Activated CD8-positive, alpha-beta T cell treated with anti-CD3 and anti-CD28 coated beads for 36 hours (primary cell): ENCODE results near the gene CCDC124. TPM values are rescaled to one million over a fixed set of nuclear protein-coding genes. Genes with fewer than 3 reads are reported as not detected.

Experiments used
- ATAC-seq: fragments of 200-7000 bp; cut with Tn5 transposase; one replicate; pipeline ENCODE4 v1.10.0; 2021; ENCODE audit warnings: mild to moderate bottlenecking, moderate library complexity
- CTCF ChIA-PET: fragments of 350-600 bp; sonication (Branson Sonifier 250); formaldehyde crosslinking; loops from one replicate; lab custom pipeline; 2021; ENCODE audit warnings: antibody characterized with exemption; lab: Charles Lee
- POLR2A ChIA-PET: fragments of 350-600 bp; sonication (Branson Sonifier 250); formaldehyde crosslinking; loops from one replicate; lab custom pipeline; 2021; ENCODE audit warnings: antibody characterized with exemption; lab: Charles Lee
- DNase-seq: peaks from one replicate; pipeline ENCODE4 v3.0.0-alpha.2; 2020
- H3K27ac Mint-ChIP-seq: one replicate; pipeline ENCODE4 v1.8.0; 2021; ENCODE audit warnings: mild to moderate bottlenecking, mixed read lengths
- H3K27me3 Mint-ChIP-seq: one replicate; pipeline ENCODE4 v1.8.0; 2021; ENCODE audit warnings: mixed read lengths
- H3K36me3 Mint-ChIP-seq: one replicate; pipeline ENCODE4 v1.8.0; 2021; ENCODE audit warnings: low read depth, mixed read lengths
- H3K4me1 Mint-ChIP-seq: one replicate; pipeline ENCODE4 v1.8.0; 2021; ENCODE audit warnings: low read depth, mixed read lengths
- H3K4me3 Mint-ChIP-seq: one replicate; pipeline ENCODE4 v1.8.0; 2021; ENCODE audit warnings: mild to moderate bottlenecking, moderate library complexity, mixed read lengths
- H3K9me3 Mint-ChIP-seq: one replicate; pipeline ENCODE4 v1.8.0; 2021; ENCODE audit warnings: mixed read lengths
- CTCF ChIP-seq: fragments of 200-600 bp; IDR thresholded peaks from one replicate; pipeline ENCODE4 v1.8.0; 2022; ENCODE audit warnings: antibody characterized with exemption, mild to moderate bottlenecking
- intact Hi-C: fragments of 100-400 bp; cut with micrococcal nuclease; formaldehyde crosslinking; loops from one replicate; pipeline ENCODE4 v1.10.0; 2022
- total RNA-seq, 2 experiments: library from RNA; stranded (reverse); gene quantifications; one replicate each; pipeline ENCODE4 v1.2.3, GENCODE V29; 2021

CCDC124 gene
- total RNA-seq, 2 experiments from 2014 or later, result 120 to 129 TPM

DNA sequence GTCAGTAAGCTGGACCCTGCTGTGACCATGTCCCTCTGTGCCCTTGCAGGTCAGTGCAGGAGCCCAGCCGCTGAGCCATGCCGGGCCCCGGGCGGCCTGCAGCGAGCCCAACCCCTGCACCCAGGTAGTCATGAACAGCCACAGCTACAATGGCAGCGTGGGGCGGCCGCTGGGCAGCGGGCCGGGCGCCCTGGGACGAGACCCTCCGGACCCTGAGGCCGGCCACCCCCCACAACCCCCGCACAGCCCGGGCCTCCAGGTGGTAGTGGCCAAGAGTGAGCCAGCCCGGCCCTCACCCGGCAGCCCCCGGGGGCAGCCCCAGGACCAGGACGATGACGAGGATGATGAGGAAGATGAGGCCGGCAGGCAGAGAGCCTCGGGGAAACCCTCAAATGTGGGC lies 40.9 kb downstream of the CCDC124 start:
- no peak for TF ChIP-seq CTCF
- Mint-ChIP-seq H3K27me3 (peaks cover 2% of the 10 kb centered on the region), H3K27ac (no peak overlapping the region), H3K4me3 (no peak overlapping the region), H3K9me3 (no peaks in the 10 kb centered on the region), H3K4me1 (no peaks in the 10 kb centered on the region), H3K36me3 (no peaks in the 10 kb centered on the region)
- ChIA-PET CTCF (no interaction called here), POLR2A (no interaction called here)
- DNase-seq, result no peak
- intact Hi-C loops, result no loop called here
- ATAC-seq, result no peak

GRCh38 chr19:17974551-17974950 lies 41.7 kb downstream of the CCDC124 start:
- no peak for ATAC-seq
- H3K36me3 Mint-ChIP-seq, result no peaks in the 10 kb centered on the region
- H3K4me3 Mint-ChIP-seq, result no peak overlapping the region
- no peak overlapping the region for H3K27ac Mint-ChIP-seq
- TF ChIP-seq CTCF, result no peak
- DNase-seq, result no peak
- H3K4me1 Mint-ChIP-seq, result no peaks in the 10 kb centered on the region
- H3K27me3 Mint-ChIP-seq, result peaks cover 2% of the 10 kb centered on the region
- CTCF ChIA-PET, result interaction anchor here (1.8 kb wide), 1 partner anchor 29 kb away, joined by 3 read pairs; no protein-coding TSS in a partner anchor
- POLR2A ChIA-PET, result no interaction called here
- H3K9me3 Mint-ChIP-seq, result no peaks in the 10 kb centered on the region
- intact Hi-C loops, result no loop called here

GRCh38 chr19:17975032-17975431 lies 42.2 kb downstream of the CCDC124 start:
- POLR2A ChIA-PET, result no interaction called here
- Mint-ChIP-seq H3K9me3 (no peaks in the 10 kb centered on the region), H3K4me3 (no peak overlapping the region), H3K27ac (no peak overlapping the region), H3K27me3 (peaks cover 2% of the 10 kb centered on the region), H3K4me1 (no peaks in the 10 kb centered on the region), H3K36me3 (no peaks in the 10 kb centered on the region)
- CTCF ChIA-PET, result interaction anchor here (1.8 kb wide), 1 partner anchor 29 kb away, joined by 3 read pairs; no protein-coding TSS in a partner anchor
- intact Hi-C loops, result no loop called here
- DNase-seq, result no peak
- ATAC-seq, result no peak
- TF ChIP-seq CTCF, result no peak

DNA sequence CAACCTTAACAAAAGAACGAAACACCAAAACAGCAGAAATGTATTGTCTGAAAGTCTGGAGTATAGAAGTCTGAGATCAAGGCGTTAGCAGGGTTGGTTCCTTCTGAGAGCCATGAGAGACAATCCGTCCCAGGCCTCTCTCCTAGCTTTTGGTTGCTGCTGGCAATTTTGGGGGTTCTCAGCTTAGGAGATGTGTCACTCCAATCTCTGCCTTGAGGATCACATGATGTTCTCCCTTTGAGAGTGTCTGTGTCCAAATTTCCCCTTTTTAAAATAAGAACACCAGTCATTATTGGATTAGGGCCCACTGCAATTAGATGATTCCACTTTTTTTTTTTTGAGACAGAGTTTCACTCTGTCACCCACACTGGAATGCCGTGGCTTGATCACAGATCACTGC lies 44.2 kb downstream of the CCDC124 start:
- intact Hi-C loops, result no loop called here
- Mint-ChIP-seq H3K9me3 (no peaks in the 10 kb centered on the region), H3K4me1 (no peaks in the 10 kb centered on the region), H3K27ac (no peak overlapping the region), H3K27me3 (peaks cover 6% of the 10 kb centered on the region), H3K36me3 (no peaks in the 10 kb centered on the region), H3K4me3 (no peak overlapping the region)
- ChIA-PET CTCF (interaction anchor here (1.3 kb wide), 1 partner anchor 37 kb away, joined by 3 read pairs; no protein-coding TSS in a partner anchor), POLR2A (interaction anchor here (0.6 kb wide), 1 partner anchor 33 kb away, joined by 3 read pairs; no protein-coding TSS in a partner anchor)
- TF ChIP-seq CTCF, result no peak
- DNase-seq, result no peak
- ATAC-seq, result no peak

- no peak for ATAC-seq
- peaks cover 6% of the 10 kb centered on the region for H3K27me3 Mint-ChIP-seq
- ChIA-PET CTCF (interaction anchor here (1.3 kb wide), 1 partner anchor 37 kb away, joined by 3 read pairs; no protein-coding TSS in a partner anchor), POLR2A (no interaction called here)
- H3K4me1 Mint-ChIP-seq, result no peaks in the 10 kb centered on the region
- H3K27ac Mint-ChIP-seq, result no peak overlapping the region
- no peaks in the 10 kb centered on the region for H3K9me3 Mint-ChIP-seq
- no peak for TF ChIP-seq CTCF
- intact Hi-C loops, result no loop called here
- no peak for DNase-seq
- no peaks in the 10 kb centered on the region for H3K36me3 Mint-ChIP-seq
- H3K4me3 Mint-ChIP-seq, result no peak overlapping the region
Observed at GRCh38 chr19:17977488-17977887, 44.7 kb downstream of the CCDC124 start.
